ENCODE data around the gene HNRNPK.

HNRNPK gene

DNA sequence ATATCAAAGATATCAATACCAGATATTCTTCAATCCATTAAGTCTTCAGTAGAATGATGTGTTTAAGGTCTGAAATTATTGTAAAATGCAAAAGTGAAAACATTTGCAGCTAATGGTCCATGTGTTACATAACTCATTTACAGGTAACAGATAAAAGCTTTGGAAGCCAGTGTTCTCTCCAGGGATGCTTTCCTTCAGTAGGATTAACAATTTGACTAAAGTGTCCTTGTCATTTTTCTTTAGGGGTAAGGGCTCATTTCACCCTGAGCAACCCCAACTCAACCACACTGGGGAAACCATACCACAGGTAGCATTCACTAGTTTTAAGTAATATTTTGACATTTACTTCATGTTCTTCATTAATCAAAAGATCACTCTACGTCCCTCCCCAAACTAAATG, 12.9 kb downstream of the HNRNPK start:
- no peak overlapping the region for H3K4me3 ChIP-seq (ENCODE audit: low read depth, low read length)
- TF ChIP-seq, protein P1, sequence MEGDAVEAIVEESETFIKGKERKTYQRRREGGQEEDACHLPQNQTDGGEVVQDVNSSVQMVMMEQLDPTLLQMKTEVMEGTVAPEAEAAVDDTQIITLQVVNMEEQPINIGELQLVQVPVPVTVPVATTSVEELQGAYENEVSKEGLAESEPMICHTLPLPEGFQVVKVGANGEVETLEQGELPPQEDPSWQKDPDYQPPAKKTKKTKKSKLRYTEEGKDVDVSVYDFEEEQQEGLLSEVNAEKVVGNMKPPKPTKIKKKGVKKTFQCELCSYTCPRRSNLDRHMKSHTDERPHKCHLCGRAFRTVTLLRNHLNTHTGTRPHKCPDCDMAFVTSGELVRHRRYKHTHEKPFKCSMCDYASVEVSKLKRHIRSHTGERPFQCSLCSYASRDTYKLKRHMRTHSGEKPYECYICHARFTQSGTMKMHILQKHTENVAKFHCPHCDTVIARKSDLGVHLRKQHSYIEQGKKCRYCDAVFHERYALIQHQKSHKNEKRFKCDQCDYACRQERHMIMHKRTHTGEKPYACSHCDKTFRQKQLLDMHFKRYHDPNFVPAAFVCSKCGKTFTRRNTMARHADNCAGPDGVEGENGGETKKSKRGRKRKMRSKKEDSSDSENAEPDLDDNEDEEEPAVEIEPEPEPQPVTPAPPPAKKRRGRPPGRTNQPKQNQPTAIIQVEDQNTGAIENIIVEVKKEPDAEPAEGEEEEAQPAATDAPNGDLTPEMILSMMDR (IDR thresholded peaks at IDR 0.05; ENCODE audit: borderline replicate concordance, insufficient read depth, low read depth, low read length): no peak

DNA sequence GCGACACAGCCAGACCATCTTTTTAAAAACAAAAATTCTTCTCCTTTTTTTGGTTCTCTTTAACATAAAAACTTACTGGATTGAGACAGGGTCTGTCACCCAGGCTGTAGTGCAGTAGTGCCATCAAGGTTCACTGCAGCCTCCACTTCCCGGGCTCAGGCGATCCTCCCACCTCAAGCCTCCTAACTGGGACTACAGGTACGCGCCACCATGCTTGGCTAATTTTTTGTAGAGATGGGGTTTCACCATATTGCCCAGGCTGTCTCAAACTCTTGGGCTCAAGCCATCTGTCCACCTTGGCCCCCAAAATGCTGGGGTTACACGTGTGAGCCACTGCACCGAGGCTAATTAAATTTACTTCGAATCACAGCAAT, 13.8 kb downstream of the HNRNPK start:
- no peak overlapping the region for H3K4me3 ChIP-seq (ENCODE audit: low read depth, low read length)
- TF ChIP-seq, protein P1 (IDR thresholded peaks at IDR 0.05; ENCODE audit: borderline replicate concordance, insufficient read depth, low read depth, low read length): no peak

DNA sequence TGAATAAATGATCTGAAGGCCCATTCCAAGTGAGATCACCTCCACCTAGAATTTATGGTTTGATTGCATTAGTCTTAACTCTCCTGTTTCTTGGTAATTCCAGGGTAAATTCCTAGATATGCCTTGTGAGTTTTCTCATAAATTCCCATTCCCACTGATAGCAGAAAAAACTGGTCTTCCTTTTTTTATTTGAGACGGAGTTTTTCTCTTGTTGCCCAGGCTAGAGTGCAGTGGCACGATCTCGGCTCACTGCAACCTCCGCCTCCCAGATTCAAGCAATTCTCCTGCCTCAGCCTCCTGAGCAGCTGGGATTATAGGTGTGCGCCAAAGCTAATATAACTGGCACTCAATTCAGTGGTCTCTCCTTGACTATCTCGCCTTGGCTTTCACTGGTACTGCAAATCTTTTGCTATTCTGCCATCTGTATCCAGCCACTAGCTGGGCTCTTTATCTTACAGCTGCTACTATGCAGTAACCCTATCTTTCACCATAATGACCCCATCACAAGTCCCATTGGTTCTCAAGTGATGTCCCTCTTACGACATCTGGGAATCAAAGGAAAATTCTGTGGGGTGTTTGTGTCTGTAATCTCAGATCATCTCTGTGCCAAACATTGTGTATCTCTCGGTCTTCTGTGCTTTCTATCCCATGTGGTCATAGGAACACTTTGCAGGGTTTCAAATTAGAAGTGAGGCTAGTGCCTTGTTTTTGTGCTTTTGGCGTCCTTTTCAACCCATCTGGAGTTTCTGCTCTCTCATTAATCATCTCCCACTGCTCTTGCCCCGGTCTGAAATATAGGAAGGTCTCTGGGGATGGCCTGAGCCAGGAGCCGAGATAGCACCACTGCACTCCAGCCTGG, 14.4 kb downstream of the HNRNPK start:
- no peak overlapping the region for H3K4me3 ChIP-seq (ENCODE audit: low read depth, low read length)
- TF ChIP-seq, protein P1 (IDR thresholded peaks at IDR 0.05; ENCODE audit: borderline replicate concordance, insufficient read depth, low read depth, low read length): no peak

DNA sequence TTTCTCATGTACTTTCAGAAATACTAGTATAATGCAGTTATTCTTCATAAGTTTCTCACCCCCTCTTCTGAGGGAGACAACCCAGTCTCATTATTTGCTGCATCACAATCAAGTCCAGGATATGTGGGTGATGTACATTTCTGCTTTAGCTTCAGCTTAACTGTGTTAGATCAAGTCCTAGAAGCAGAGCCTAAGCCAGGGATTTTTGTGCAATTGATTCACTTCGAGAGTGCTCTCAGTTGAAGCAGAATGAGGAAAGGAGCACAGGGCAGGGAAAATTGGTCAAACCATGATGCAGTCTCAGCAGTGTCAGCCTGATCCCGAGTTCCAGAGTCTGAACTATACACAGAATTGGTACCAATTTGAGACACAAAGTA, 15.1 kb downstream of the HNRNPK start:
- TF ChIP-seq, protein P1 (IDR thresholded peaks at IDR 0.05; ENCODE audit: borderline replicate concordance, insufficient read depth, low read depth, low read length): no peak
- H3K4me3 ChIP-seq (ENCODE audit: low read depth, low read length): no peak overlapping the region

DNA sequence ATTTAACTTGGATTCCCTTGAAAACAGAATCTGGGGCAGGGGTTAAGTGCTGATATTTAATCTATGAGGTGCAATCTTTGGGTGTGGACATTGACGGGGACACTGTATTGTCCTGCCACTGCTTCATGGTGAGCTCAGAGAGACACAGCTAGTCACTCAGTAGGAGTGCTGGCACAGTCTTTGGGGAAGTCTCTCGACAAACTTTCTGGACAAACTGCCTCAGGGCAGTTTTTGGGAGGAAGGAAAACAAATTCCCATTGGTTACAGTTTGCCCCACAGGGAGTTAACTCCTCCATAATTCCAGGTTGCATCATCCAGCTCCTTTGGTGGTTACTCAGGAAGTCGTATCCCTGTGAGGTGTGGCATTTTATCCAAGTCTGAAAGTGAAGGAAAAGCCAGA, 17.9 kb downstream of the HNRNPK start:
- TF ChIP-seq, protein P1 (IDR thresholded peaks at IDR 0.05; ENCODE audit: borderline replicate concordance, insufficient read depth, low read depth, low read length): no peak
- no peak overlapping the region for H3K4me3 ChIP-seq (ENCODE audit: low read depth, low read length)

DNA sequence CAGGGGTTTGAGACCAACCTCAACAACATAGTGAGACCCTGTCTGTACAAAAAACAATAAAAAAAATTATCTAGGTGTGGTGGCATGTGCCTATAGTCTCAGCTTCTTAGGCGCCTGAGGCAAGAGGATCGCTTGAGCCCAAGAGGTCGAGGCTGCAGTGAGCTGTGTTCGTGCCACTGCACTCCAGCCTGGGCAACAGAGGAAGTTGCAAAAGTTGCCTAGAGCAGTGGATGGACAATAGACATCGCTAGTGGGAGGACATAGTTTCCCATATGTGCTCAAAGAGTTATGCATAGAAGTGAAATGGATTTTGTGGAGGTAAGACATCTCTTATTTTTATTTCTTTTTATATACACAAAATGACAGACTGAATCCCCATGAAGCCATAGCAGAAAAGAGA, 19.0 kb downstream of the HNRNPK start:
- H3K4me3 ChIP-seq (ENCODE audit: low read depth, low read length): no peak overlapping the region
- TF ChIP-seq, protein P1 (IDR thresholded peaks at IDR 0.05; ENCODE audit: borderline replicate concordance, insufficient read depth, low read depth, low read length): no peak

DNA sequence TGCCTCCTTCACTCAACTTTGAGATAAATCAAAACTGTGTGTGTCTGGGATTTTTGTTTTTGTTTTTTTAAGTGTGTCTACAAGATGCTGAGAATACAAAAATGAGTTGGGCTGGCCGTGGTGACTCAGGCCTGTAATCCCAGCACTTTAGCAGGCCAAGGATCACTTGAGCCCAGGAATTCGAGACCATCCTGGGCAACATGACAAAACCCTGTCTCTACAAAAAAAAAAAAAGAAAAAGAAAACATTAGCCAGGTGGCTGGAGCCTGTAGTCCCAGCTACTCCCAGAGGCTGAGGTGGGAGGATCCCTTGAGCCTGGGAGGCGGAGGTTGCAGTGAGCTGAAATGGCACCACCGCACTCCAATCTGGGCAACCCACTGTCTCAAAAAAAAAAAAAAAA, 21.0 kb downstream of the HNRNPK start:
- H3K4me3 ChIP-seq (ENCODE audit: low read depth, low read length): no peak overlapping the region
- TF ChIP-seq, protein P1 (IDR thresholded peaks at IDR 0.05; ENCODE audit: borderline replicate concordance, insufficient read depth, low read depth, low read length): no peak

All from GM12875 (cell line).